Thyroid gland (tissue), 4 donors: ENCODE results near the gene FHOD3. TPM values are rescaled to one million over a fixed set of nuclear protein-coding genes. Genes with fewer than 3 reads are reported as not detected.

ENCODE experiments used
- DNase-seq, 2 donors: peaks; one replicate each; pipeline ENCODE4 v3.0.0-alpha.2; 2019
- H3K27ac ChIP-seq, 3 donors: fragments of 200-600 bp; sonication (generic); 1 replicate in 2 of 3; 2 replicates in 1 of 3; pipeline ENCODE4 v1.5.1; 2016 to 2019; ENCODE audit warnings: mild to moderate bottlenecking in 1 of 3, moderate library complexity in 1 of 3
- H3K27me3 ChIP-seq: fragments of 200-600 bp; sonication (generic); one replicate; pipeline ENCODE4 v1.5.1; 2019
- H3K36me3 ChIP-seq, 2 donors: fragments of 200-600 bp; sonication (generic); one replicate each; pipeline ENCODE4 v1.5.1; 2016 to 2019
- H3K4me1 ChIP-seq, 2 donors: fragments of 200-600 bp; sonication (generic); one replicate each; pipeline ENCODE4 v1.5.1; 2017 to 2019
- H3K4me3 ChIP-seq, 3 donors: fragments of 200-600 bp; sonication (generic); replicated peaks in 1 of 3; 1 replicate in 2 of 3; 2 replicates in 1 of 3; pipeline ENCODE4 v1.5.1; 2016; ENCODE audit warnings: mild to moderate bottlenecking in 1 of 3
- H3K9me3 ChIP-seq: fragments of 200-600 bp; sonication (generic); one replicate; pipeline ENCODE4 v1.5.1; 2017
- POLR2A ChIP-seq, 2 donors: fragments of 450-650 bp; IDR thresholded peaks; one replicate each; pipeline ENCODE4 v1.6.1; 2017; ENCODE audit warnings: antibody characterized with exemption in 2 of 2, mild to moderate bottlenecking in 2 of 2, moderate library complexity in 1 of 2
- WGBS, 2 donors: methylation state at CpG; one replicate each; pipeline ENCODE4 v1.1.5; 2017; 5-methylcytosine and 5-hydroxymethylcytosine counted together
- intact Hi-C: fragments of 100-400 bp; cut with DNase I; formaldehyde crosslinking; loops from one replicate; pipeline ENCODE4 v1.15.1; 2023
- total RNA-seq, 4 donors: library from RNA; depleted of rRNA; stranded (reverse); fragments of >200 nt; gene quantifications; one replicate each; pipeline ENCODE4 v1.2.3, GENCODE V29; 2016
- TF ChIP-seq, protein P1 (sequence below), 6 experiments: fragments of 200-600 bp in 3 of 6; fragments of 450-650 bp in 3 of 6; sonication (generic) in 3 of 6; IDR thresholded peaks; one replicate each; pipeline ENCODE4 v1.5.1; 2016 to 2019; ENCODE audit warnings: antibody characterized with exemption in 6 of 6, mild to moderate bottlenecking in 2 of 6, inconsistent platforms in 1 of 6, moderate library complexity in 1 of 6

Gene FHOD3
- total RNA-seq, 4 donors from 2014 or later: 1.6 to 6.9 (median 4.8) TPM

DNA sequence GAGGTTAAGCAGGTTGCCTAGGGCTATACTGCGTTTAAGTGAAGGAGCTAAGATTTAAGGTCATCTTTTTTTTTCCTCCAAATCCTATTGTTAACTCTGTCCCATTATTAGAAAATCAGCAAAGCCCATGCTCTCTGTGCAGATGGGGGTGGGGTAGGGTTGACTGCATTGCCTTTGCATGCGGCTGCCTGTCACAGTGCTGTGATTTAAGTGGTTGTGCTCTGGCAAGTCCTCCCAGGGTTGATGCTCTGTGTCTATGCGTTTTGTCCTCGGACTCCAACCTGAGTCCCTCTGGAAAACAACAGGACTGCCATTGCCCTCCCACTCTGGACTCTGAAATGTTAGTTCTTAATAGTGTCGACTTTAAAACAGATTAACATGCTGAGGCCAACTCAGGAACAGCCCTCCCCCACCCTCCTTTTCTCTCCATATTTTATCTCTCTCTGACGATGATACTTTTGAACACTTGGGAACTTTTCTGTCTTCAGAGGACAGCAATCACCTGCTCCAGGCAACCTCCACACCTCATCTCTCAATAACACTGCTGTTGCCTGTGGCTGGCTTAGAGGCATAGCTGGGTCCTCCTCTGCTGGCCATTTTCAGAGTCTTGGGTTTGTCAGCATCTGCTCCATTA, 5.8 kb downstream of the FHOD3 start:
- DNase-seq: no peak
- Histone ChIP-seq H3K9me3 (no peaks in the 10 kb centered on the region), H3K36me3 (no peaks in the 10 kb centered on the region), H3K27me3 (no peaks in the 10 kb centered on the region), H3K4me3 (no peak overlapping the region), H3K4me1 (no peaks in the 10 kb centered on the region), H3K27ac (no peak overlapping the region)
- TF ChIP-seq, protein P1, sequence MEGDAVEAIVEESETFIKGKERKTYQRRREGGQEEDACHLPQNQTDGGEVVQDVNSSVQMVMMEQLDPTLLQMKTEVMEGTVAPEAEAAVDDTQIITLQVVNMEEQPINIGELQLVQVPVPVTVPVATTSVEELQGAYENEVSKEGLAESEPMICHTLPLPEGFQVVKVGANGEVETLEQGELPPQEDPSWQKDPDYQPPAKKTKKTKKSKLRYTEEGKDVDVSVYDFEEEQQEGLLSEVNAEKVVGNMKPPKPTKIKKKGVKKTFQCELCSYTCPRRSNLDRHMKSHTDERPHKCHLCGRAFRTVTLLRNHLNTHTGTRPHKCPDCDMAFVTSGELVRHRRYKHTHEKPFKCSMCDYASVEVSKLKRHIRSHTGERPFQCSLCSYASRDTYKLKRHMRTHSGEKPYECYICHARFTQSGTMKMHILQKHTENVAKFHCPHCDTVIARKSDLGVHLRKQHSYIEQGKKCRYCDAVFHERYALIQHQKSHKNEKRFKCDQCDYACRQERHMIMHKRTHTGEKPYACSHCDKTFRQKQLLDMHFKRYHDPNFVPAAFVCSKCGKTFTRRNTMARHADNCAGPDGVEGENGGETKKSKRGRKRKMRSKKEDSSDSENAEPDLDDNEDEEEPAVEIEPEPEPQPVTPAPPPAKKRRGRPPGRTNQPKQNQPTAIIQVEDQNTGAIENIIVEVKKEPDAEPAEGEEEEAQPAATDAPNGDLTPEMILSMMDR (IDR thresholded peaks at IDR 0.05): no peak
- no peak for TF ChIP-seq POLR2A (IDR thresholded peaks at IDR 0.05)
- intact Hi-C loops: no loop called here
- 68 to 73% methylated on average over 6 of the region's 6 CpGs for WGBS, 2 donors

DNA sequence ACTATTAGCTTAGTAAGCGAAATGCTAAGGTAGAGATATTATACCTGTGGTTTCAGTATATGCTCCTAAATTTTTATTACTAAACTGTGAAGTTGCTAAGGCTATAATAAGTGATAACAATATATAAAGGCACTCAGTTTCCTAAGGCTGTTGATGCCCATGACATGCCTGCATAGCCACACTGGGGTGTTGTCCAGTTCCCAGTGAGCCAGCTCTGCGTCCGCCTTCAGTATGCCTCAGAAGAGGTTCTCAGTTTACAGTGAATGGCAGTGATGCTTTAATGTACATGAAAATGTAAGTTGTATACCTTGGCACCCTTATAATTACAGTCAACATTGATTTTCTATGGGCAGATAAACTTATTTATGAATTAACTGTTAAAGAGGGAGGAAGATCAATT, 7.2 kb downstream of the FHOD3 start:
- Histone ChIP-seq H3K4me1 (no peaks in the 10 kb centered on the region), H3K9me3 (no peaks in the 10 kb centered on the region), H3K27me3 (no peaks in the 10 kb centered on the region), H3K27ac (no peak overlapping the region), H3K36me3 (no peaks in the 10 kb centered on the region), H3K4me3 (no peak overlapping the region)
- DNase-seq: no peak
- WGBS, 2 donors: 94 to 95% methylated on average over 3 of the region's 3 CpGs
- intact Hi-C loops: no loop called here
- TF ChIP-seq, protein P1 (IDR thresholded peaks at IDR 0.05): no peak
- TF ChIP-seq POLR2A (IDR thresholded peaks at IDR 0.05): no peak

DNA sequence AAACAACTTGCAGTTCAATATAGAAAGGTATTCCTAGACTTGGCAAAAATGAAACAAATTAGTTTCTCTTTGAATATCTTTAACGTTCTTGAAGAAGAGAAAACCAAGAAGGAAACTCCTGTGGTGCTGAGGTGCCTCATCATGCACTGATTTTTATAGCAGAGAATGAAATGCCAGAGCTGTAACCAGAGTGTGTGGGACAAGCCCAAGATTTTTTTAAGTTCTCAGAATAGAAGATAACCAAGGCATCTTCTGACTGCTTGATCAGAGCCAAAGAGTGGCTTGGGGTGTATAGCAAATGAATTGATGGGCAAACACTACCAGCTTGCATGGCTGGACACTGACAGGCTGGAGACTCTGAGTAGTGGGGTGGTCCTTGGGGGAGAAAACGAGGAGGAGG, 7.9 kb downstream of the FHOD3 start:
- 56 to 75% methylated on average over 2 of the region's 2 CpGs for WGBS, 2 donors
- no peaks in the 10 kb centered on the region for H3K36me3 ChIP-seq
- TF ChIP-seq, protein P1 (IDR thresholded peaks at IDR 0.05): no peak
- no peak for TF ChIP-seq POLR2A (IDR thresholded peaks at IDR 0.05)
- no peak for DNase-seq
- H3K27me3 ChIP-seq: no peaks in the 10 kb centered on the region
- no peak overlapping the region for H3K27ac ChIP-seq
- intact Hi-C loops: no loop called here
- no peak overlapping the region for H3K4me3 ChIP-seq
- no peaks in the 10 kb centered on the region for H3K4me1 ChIP-seq
- H3K9me3 ChIP-seq: no peaks in the 10 kb centered on the region

DNA sequence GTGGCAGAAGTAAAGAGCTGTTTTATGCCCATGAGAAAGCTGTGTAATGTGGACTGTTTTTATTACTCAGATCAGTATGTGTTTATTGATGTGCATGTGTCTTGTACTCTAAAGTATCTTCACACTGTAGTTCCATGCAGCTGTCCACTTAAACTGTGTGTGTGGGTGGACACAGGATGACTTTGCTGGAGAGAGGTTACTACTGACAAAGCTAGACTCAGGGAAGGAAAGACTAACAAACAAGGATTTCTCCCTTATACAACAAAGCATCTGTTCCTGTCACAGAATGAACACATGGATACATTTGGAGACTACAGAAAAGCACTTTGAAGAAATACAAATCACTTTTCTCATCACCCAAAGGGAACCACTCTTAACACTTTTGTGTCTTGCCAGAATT, 10.0 kb downstream of the FHOD3 start:
- Histone ChIP-seq H3K4me3 (no peak overlapping the region), H3K4me1 (no peaks in the 10 kb centered on the region), H3K27me3 (no peaks in the 10 kb centered on the region), H3K27ac (no peak overlapping the region), H3K9me3 (no peaks in the 10 kb centered on the region), H3K36me3 (no peaks in the 10 kb centered on the region)
- TF ChIP-seq POLR2A (IDR thresholded peaks at IDR 0.05): no peak
- TF ChIP-seq, protein P1 (IDR thresholded peaks at IDR 0.05): no peak
- no peak for DNase-seq
- intact Hi-C loops: no loop called here

DNA sequence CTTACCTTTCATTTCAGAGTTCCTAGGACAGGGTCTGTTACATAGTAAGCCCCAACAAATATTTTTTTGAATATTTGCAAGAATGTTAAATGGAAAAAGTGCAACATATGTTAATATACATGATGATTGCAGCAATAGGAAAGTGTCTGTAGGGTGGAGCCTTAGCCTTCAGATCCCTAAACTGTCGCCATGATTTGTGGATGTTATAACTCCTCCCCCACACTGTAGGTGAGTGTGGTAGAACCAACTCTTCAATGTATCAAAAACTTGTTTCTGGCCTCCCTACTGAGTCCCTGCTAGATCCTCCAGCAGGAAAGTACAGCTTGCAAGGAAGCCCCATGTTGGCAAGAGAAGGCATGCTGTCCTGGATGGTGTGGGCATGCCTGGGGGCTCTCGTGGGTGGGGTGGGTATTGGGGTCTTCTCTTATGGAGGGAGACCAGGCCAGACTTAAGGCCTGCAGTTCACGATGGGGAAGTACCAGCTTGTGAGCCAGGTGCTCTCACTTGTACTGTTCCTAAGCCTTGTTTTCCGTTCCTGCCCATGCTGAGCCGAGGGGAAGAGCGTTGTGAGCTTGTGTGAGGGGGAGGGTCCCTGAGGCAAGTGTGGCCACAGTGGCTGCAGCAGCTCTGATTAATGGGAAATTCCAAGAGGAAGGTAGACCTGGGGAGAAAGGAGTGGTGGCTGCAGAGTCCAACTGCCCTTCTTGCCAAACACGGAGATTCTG, 11.4 kb downstream of the FHOD3 start:
- TF ChIP-seq POLR2A (IDR thresholded peaks at IDR 0.05): no peak
- TF ChIP-seq, protein P1 (IDR thresholded peaks at IDR 0.05): no peak
- Histone ChIP-seq H3K27me3 (no peaks in the 10 kb centered on the region), H3K4me1 (no peaks in the 10 kb centered on the region), H3K36me3 (no peaks in the 10 kb centered on the region), H3K4me3 (no peak overlapping the region), H3K27ac (no peak overlapping the region), H3K9me3 (no peaks in the 10 kb centered on the region)
- intact Hi-C loops: no loop called here
- 76 to 91% methylated on average over 7 of the region's 7 CpGs for WGBS, 2 donors
- DNase-seq: no peak
